ENCODE data around the gene NFYC. TPM values are rescaled to one million over a fixed set of nuclear protein-coding genes. Genes with fewer than 3 reads are reported as not detected.

NFYC gene
- total RNA-seq, 1 donor from 2014 or later = 75.9 TPM

- no peak for DNase-seq (ENCODE audit: low spot score in 2 of 2)
- H3K9me3 ChIP-seq = no peaks in the 10 kb centered on the region
- H3K27ac ChIP-seq = peak overlapping the region; percentile 84 to 95
- H3K4me3 ChIP-seq = peak overlapping the region; percentile 36 to 59
- TF ChIP-seq, protein P1, sequence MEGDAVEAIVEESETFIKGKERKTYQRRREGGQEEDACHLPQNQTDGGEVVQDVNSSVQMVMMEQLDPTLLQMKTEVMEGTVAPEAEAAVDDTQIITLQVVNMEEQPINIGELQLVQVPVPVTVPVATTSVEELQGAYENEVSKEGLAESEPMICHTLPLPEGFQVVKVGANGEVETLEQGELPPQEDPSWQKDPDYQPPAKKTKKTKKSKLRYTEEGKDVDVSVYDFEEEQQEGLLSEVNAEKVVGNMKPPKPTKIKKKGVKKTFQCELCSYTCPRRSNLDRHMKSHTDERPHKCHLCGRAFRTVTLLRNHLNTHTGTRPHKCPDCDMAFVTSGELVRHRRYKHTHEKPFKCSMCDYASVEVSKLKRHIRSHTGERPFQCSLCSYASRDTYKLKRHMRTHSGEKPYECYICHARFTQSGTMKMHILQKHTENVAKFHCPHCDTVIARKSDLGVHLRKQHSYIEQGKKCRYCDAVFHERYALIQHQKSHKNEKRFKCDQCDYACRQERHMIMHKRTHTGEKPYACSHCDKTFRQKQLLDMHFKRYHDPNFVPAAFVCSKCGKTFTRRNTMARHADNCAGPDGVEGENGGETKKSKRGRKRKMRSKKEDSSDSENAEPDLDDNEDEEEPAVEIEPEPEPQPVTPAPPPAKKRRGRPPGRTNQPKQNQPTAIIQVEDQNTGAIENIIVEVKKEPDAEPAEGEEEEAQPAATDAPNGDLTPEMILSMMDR (IDR thresholded peaks at IDR 0.05) = no peak
- H3K4me1 ChIP-seq = peaks cover 31 to 49% of the 10 kb centered on the region in 2 donors
- intact Hi-C loops (cut with DNase I) = loop anchor here (5.0 kb wide), 1 partner anchor 109 kb away; the partner anchor contains the start of gene NFYC
- H3K27me3 ChIP-seq = no peaks in the 10 kb centered on the region
- H3K36me3 ChIP-seq = no peaks in the 10 kb centered on the region
Observed at GRCh38 chr1:40801742-40802077, 110.2 kb downstream of the NFYC start.

DNA sequence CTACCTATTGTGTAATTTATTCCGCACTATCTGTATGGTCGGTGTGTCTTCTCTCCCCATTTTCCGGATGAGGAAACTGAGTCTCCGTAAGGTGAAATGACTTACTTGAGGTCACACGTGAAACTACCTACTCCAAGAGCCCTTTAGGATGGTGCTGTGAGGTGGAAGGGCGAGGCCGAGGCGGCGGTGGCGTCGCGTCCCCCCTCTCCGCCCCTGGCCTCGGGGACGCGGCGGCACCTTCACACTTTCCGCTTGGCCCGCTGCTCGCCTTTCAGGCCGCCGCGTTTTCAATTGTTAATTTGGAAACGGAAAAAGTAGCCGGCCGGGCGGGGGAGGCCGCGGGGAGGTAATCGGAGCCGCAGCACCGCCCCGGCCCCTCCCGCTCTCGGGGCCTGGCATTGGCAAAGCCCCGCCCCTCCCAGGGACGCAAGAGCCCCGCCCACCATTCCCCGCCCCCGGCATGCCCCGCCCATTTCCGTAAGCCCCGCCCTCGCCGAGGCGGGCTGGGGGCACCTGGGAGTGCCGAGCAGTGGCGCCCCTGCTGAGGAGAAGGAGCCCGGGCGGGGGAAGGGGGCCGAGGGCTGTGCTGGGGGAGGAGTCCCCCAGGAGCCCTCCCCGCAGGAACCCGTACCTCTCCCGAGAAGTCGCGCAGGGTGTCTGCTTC lies 110.7 kb downstream of the NFYC start:
- Histone ChIP-seq H3K36me3 (no peaks in the 10 kb centered on the region), H3K27ac (peak overlapping the region; percentile 84 to 95), H3K4me3 (peak overlapping the region; percentile 36 to 59), H3K27me3 (no peaks in the 10 kb centered on the region), H3K9me3 (no peaks in the 10 kb centered on the region), H3K4me1 (peaks cover 31 to 50% of the 10 kb centered on the region in 2 donors)
- intact Hi-C loops (cut with DNase I) = loop anchor here (5.0 kb wide), 1 partner anchor 110 kb away; the partner anchor contains the start of gene NFYC
- DNase-seq (ENCODE audit: low spot score in 2 of 2) = peak; percentile 49 to 92
- TF ChIP-seq, protein P1 (IDR thresholded peaks at IDR 0.05) = no peak

- H3K4me1 ChIP-seq = peaks cover 29 to 50% of the 10 kb centered on the region in 2 donors
- H3K27ac ChIP-seq = peak overlapping the region; percentile 84 to 95
- TF ChIP-seq, protein P1 (IDR thresholded peaks at IDR 0.05) = no peak
- peak overlapping the region; percentile 36 to 59 for H3K4me3 ChIP-seq
- H3K9me3 ChIP-seq = no peaks in the 10 kb centered on the region
- no peak for DNase-seq (ENCODE audit: low spot score in 2 of 2)
- H3K27me3 ChIP-seq = no peaks in the 10 kb centered on the region
- H3K36me3 ChIP-seq = no peaks in the 10 kb centered on the region
- intact Hi-C loops (cut with DNase I) = loop anchor here (5.0 kb wide), 1 partner anchor 110 kb away; the partner anchor contains the start of gene NFYC
Observed at GRCh38 chr1:40802742-40803113, 111.2 kb downstream of the NFYC start.

- H3K27ac ChIP-seq = peak overlapping the region; percentile 84 to 95
- no peaks in the 10 kb centered on the region for H3K9me3 ChIP-seq
- H3K4me1 ChIP-seq = peaks cover 35 to 52% of the 10 kb centered on the region in 2 donors
- intact Hi-C loops (cut with DNase I) = loop anchor here (5.0 kb wide), 1 partner anchor 111 kb away; the partner anchor contains the start of gene NFYC
- TF ChIP-seq, protein P1 (IDR thresholded peaks at IDR 0.05) = no peak
- no peak overlapping the region for H3K4me3 ChIP-seq
- H3K36me3 ChIP-seq = no peaks in the 10 kb centered on the region
- no peak for DNase-seq (ENCODE audit: low spot score in 2 of 2)
- H3K27me3 ChIP-seq = no peaks in the 10 kb centered on the region
Observed at GRCh38 chr1:40803447-40803846, 111.9 kb downstream of the NFYC start.

- Histone ChIP-seq H3K27ac (peak overlapping the region in 1 of 2 donors; percentile 95), H3K4me1 (peaks cover 35 to 49% of the 10 kb centered on the region in 2 donors)
- intact Hi-C loops (cut with DNase I) = loop anchor here (5.0 kb wide), 1 partner anchor 112 kb away; the partner anchor contains the start of gene NFYC
Observed at GRCh38 chr1:40803902-40804301, 112.4 kb downstream of the NFYC start.

More at GRCh38 chr1:40803902-40804301, 112.4 kb downstream of the NFYC start:
- TF ChIP-seq, protein P1 (IDR thresholded peaks at IDR 0.05) = no peak
- Histone ChIP-seq H3K4me3 (no peak overlapping the region), H3K27me3 (no peaks in the 10 kb centered on the region), H3K36me3 (no peaks in the 10 kb centered on the region), H3K9me3 (no peaks in the 10 kb centered on the region)
- no peak for DNase-seq (ENCODE audit: low spot score in 2 of 2)
